Omental fat pad (tissue), 4 donors: ENCODE measurements around the gene MT1A. TPM values are rescaled to one million over a fixed set of nuclear protein-coding genes. Genes with fewer than 3 reads are reported as not detected.

Source experiments
- ATAC-seq: fragments of 150-250 bp; one replicate; pipeline ENCODE4 v1.9.1; 2016; ENCODE audit warnings: mild to moderate bottlenecking, moderate library complexity; ENCODE audit not compliant: low FRiP score
- DNase-seq: peaks from one replicate; pipeline ENCODE4 v3.0.0-alpha.2; 2019; ENCODE audit warnings: low spot score
- CTCF ChIP-seq, 3 donors: fragments of 450-650 bp; IDR thresholded peaks; one replicate each; pipeline ENCODE4 v1.5.1; 2016 to 2017; ENCODE audit warnings: antibody characterized with exemption in 3 of 3, mild to moderate bottlenecking in 3 of 3, moderate library complexity in 2 of 3
- total RNA-seq, 4 donors: library from RNA; depleted of rRNA; stranded (reverse); fragments of >200 nt; gene quantifications; one replicate each; pipeline ENCODE4 v1.1.0, GENCODE V29; 2016

MT1A gene
- total RNA-seq, 4 donors from 2014 or later: 88.4 to 1,854 (median 643) TPM

GRCh38 chr16:56643833-56644232 lies 5.4 kb downstream of the MT1A start:
- DNase-seq (no peak), ATAC-seq (no peak)
- no peak for TF ChIP-seq CTCF (IDR thresholded peaks at IDR 0.05)

GRCh38 chr16:56645311-56645710 lies 6.8 kb downstream of the MT1A start:
- ATAC-seq (no peak), DNase-seq (no peak)
- TF ChIP-seq CTCF (IDR thresholded peaks at IDR 0.05): no peak

GRCh38 chr16:56645838-56646237 lies 7.4 kb downstream of the MT1A start:
- ATAC-seq (no peak), DNase-seq (no peak)
- no peak for TF ChIP-seq CTCF (IDR thresholded peaks at IDR 0.05)

GRCh38 chr16:56647641-56648431 lies 9.4 kb downstream of the MT1A start:
- TF ChIP-seq CTCF (IDR thresholded peaks at IDR 0.05): no peak
- no peak for DNase-seq
- ATAC-seq: no peak

GRCh38 chr16:56649271-56649670 lies 10.8 kb downstream of the MT1A start:
- no peak for TF ChIP-seq CTCF (IDR thresholded peaks at IDR 0.05)
- ATAC-seq (no peak), DNase-seq (no peak)

GRCh38 chr16:56649820-56650219 lies 11.4 kb downstream of the MT1A start:
- DNase-seq: no peak
- no peak for TF ChIP-seq CTCF (IDR thresholded peaks at IDR 0.05)
- ATAC-seq: no peak

- TF ChIP-seq CTCF (IDR thresholded peaks at IDR 0.05): no peak
- ATAC-seq (no peak), DNase-seq (no peak)
These were observed 13.1 kb downstream of the MT1A start, which contains the start of gene MT1B for GRCh38 chr16:56651586-56651985. Gene MT1B (plus strand): TSS chr16:56651886. CDS start chr16:56651954, 68 bp downstream.
